ENCODE results near the gene UBE2E1.

UBE2E1 gene

GRCh38 chr3:23796518-23796917 is 9.2 kb upstream of the UBE2E1 start:
- DNase-seq = no peak

- DNase-seq = no peak
Observed at GRCh38 chr3:23797491-23797890, 8.3 kb upstream of the UBE2E1 start.

GRCh38 chr3:23798456-23798855 is 7.3 kb upstream of the UBE2E1 start:
- DNase-seq = no peak

- DNase-seq = no peak
Observed at GRCh38 chr3:23798876-23799275, 6.9 kb upstream of the UBE2E1 start.

GRCh38 chr3:23800731-23801130 is 5.0 kb upstream of the UBE2E1 start:
- no peak for DNase-seq

- no peak for DNase-seq
Observed at GRCh38 chr3:23804441-23805209, 1.1 kb upstream of the UBE2E1 start.

- no peak for DNase-seq
Observed at GRCh38 chr3:23805210-23805632, 534 bp upstream of the UBE2E1 start.

- DNase-seq = peak; percentile 27
Observed at GRCh38 chr3:23806534-23807423, 1.0 kb downstream of the UBE2E1 start.

GRCh38 chr3:23807424-23808015 is 1.8 kb downstream of the UBE2E1 start:
- no peak for DNase-seq

- no peak for DNase-seq
Observed at GRCh38 chr3:23808525-23808924, 2.8 kb downstream of the UBE2E1 start.

GRCh38 chr3:23809294-23809693 is 3.5 kb downstream of the UBE2E1 start:
- no peak for DNase-seq

- no peak for DNase-seq
Observed at GRCh38 chr3:23809840-23810342, 4.1 kb downstream of the UBE2E1 start.

- DNase-seq = peak; percentile 64
Observed at GRCh38 chr3:23810343-23811184, 4.8 kb downstream of the UBE2E1 start.

- no peak for DNase-seq
Observed at GRCh38 chr3:23811185-23811527, 5.4 kb downstream of the UBE2E1 start.

GRCh38 chr3:23811919-23812318 is 6.2 kb downstream of the UBE2E1 start:
- no peak for DNase-seq

- no peak for DNase-seq
Observed at GRCh38 chr3:23815879-23816278, 10.1 kb downstream of the UBE2E1 start.

GRCh38 chr3:23816721-23817120 is 11.0 kb downstream of the UBE2E1 start:
- DNase-seq = no peak

GRCh38 chr3:23817508-23818223 is 11.9 kb downstream of the UBE2E1 start:
- DNase-seq = no peak

- no peak for DNase-seq
Observed at GRCh38 chr3:23819599-23820360, 14.0 kb downstream of the UBE2E1 start.

GRCh38 chr3:23820888-23821287 is 15.1 kb downstream of the UBE2E1 start:
- no peak for DNase-seq

GRCh38 chr3:23821858-23822257 is 16.1 kb downstream of the UBE2E1 start:
- DNase-seq = no peak
